SJCRH30 (cell line): ENCODE results near the gene EIPR1. TPM values are rescaled to one million over a fixed set of nuclear protein-coding genes. Genes with fewer than 3 reads are reported as not detected.

Source experiments
- DNase-seq, 2 experiments: peaks; one replicate each; pipeline ENCODE4 v3.0.0-alpha.2; 2015 to 2020
- H3K27ac ChIP-seq: fragments of 250-450 bp; sonication (Bioruptor Pico); 2 replicates; pipeline ENCODE4 v1.5.1; 2020; ENCODE audit warnings: mild to moderate bottlenecking, moderate library complexity
- H3K27me3 ChIP-seq: fragments of 250-450 bp; sonication (Bioruptor Pico); 2 replicates; pipeline ENCODE4 v1.5.1; 2020; ENCODE audit warnings: mild to moderate bottlenecking, moderate library complexity
- H3K36me3 ChIP-seq: fragments of 250-450 bp; sonication (Bioruptor Pico); 2 replicates; pipeline ENCODE4 v1.5.1; 2020; ENCODE audit warnings: mild to moderate bottlenecking, moderate library complexity
- H3K4me1 ChIP-seq: fragments of 250-450 bp; sonication (Bioruptor Pico); 2 replicates; pipeline ENCODE4 v1.5.1; 2020; ENCODE audit warnings: mild to moderate bottlenecking, moderate library complexity
- H3K4me3 ChIP-seq: fragments of 250-450 bp; sonication (Bioruptor Pico); 2 replicates; pipeline ENCODE4 v1.5.1; 2020; ENCODE audit warnings: mild to moderate bottlenecking, moderate library complexity
- H3K9me3 ChIP-seq: fragments of 250-450 bp; sonication (Bioruptor Pico); replicated peaks from 2 replicates; pipeline ENCODE4 v1.5.1; 2020; ENCODE audit warnings: mild to moderate bottlenecking, moderate library complexity
- total RNA-seq: library from RNA; depleted of rRNA; stranded (reverse); fragments of >200 nt; shearing (Covaris generic); gene quantifications from 2 replicates; pipeline ENCODE4 v1.2.3, GENCODE V29; 2014

EIPR1 gene
- total RNA-seq, 1 experiment from 2014 or later: 29.0 TPM

- H3K27ac ChIP-seq: no peak overlapping the region
- no peak overlapping the region for H3K4me3 ChIP-seq
- peaks cover 5% of the 10 kb centered on the region; the same call in 1 of the 2 replicates for H3K36me3 ChIP-seq
- H3K4me1 ChIP-seq: no peaks in the 10 kb centered on the region
- no peak for DNase-seq
- no peaks in the 10 kb centered on the region for H3K27me3 ChIP-seq
- peaks cover 4% of the 10 kb centered on the region; the same call in 1 of the 2 replicates for H3K9me3 ChIP-seq
These were observed 128.7 kb downstream of the EIPR1 start for GRCh38 chr2:3248754-3249475.

GRCh38 chr2:3246928-3247714 lies 130.5 kb downstream of the EIPR1 start:
- Histone ChIP-seq H3K9me3 (peaks cover 4% of the 10 kb centered on the region; the same call in 1 of the 2 replicates), H3K4me3 (no peak overlapping the region), H3K27me3 (no peaks in the 10 kb centered on the region), H3K27ac (no peak overlapping the region), H3K36me3 (peaks cover 5% of the 10 kb centered on the region; the same call in 1 of the 2 replicates), H3K4me1 (no peaks in the 10 kb centered on the region)
- DNase-seq: no peak

GRCh38 chr2:3246406-3246805 lies 131.2 kb downstream of the EIPR1 start:
- Histone ChIP-seq H3K4me1 (no peaks in the 10 kb centered on the region), H3K9me3 (peaks cover 4% of the 10 kb centered on the region; the same call in 1 of the 2 replicates), H3K27ac (no peak overlapping the region), H3K27me3 (no peaks in the 10 kb centered on the region), H3K36me3 (peaks cover 5% of the 10 kb centered on the region; the same call in 1 of the 2 replicates), H3K4me3 (no peak overlapping the region)
- DNase-seq: no peak

- DNase-seq: no peak
- Histone ChIP-seq H3K4me1 (no peaks in the 10 kb centered on the region), H3K27ac (no peak overlapping the region), H3K4me3 (no peak overlapping the region), H3K27me3 (no peaks in the 10 kb centered on the region), H3K36me3 (peaks cover 5% of the 10 kb centered on the region; the same call in 1 of the 2 replicates), H3K9me3 (peaks cover 4% of the 10 kb centered on the region; the same call in 1 of the 2 replicates)
These were observed 133.1 kb downstream of the EIPR1 start for GRCh38 chr2:3244486-3244885.

- Histone ChIP-seq H3K27me3 (no peaks in the 10 kb centered on the region), H3K36me3 (peaks cover 5% of the 10 kb centered on the region; the same call in 1 of the 2 replicates), H3K4me1 (no peaks in the 10 kb centered on the region), H3K9me3 (peaks cover 2% of the 10 kb centered on the region; the same call in 1 of the 2 replicates), H3K4me3 (no peak overlapping the region), H3K27ac (no peak overlapping the region)
- DNase-seq: no peak
These were observed 133.8 kb downstream of the EIPR1 start for GRCh38 chr2:3243804-3244203.

GRCh38 chr2:3242747-3243369 lies 134.8 kb downstream of the EIPR1 start:
- H3K27ac ChIP-seq: no peak overlapping the region
- DNase-seq: no peak
- H3K9me3 ChIP-seq: no peaks in the 10 kb centered on the region
- H3K4me1 ChIP-seq: no peaks in the 10 kb centered on the region
- H3K4me3 ChIP-seq: no peak overlapping the region
- H3K27me3 ChIP-seq: no peaks in the 10 kb centered on the region
- no peaks in the 10 kb centered on the region for H3K36me3 ChIP-seq

- Histone ChIP-seq H3K4me3 (no peak overlapping the region), H3K4me1 (no peaks in the 10 kb centered on the region), H3K9me3 (no peaks in the 10 kb centered on the region), H3K36me3 (no peaks in the 10 kb centered on the region), H3K27me3 (no peaks in the 10 kb centered on the region), H3K27ac (no peak overlapping the region)
- no peak for DNase-seq
These were observed 135.5 kb downstream of the EIPR1 start for GRCh38 chr2:3241971-3242746.

- Histone ChIP-seq H3K36me3 (no peaks in the 10 kb centered on the region), H3K27me3 (no peaks in the 10 kb centered on the region), H3K4me3 (no peak overlapping the region), H3K27ac (no peak overlapping the region), H3K4me1 (no peaks in the 10 kb centered on the region), H3K9me3 (no peaks in the 10 kb centered on the region)
- no peak for DNase-seq
These were observed 138.4 kb downstream of the EIPR1 start for GRCh38 chr2:3238951-3239841.

- DNase-seq: no peak
- no peak overlapping the region for H3K4me3 ChIP-seq
- H3K27ac ChIP-seq: no peak overlapping the region
- H3K36me3 ChIP-seq: no peaks in the 10 kb centered on the region
- H3K27me3 ChIP-seq: no peaks in the 10 kb centered on the region
- H3K9me3 ChIP-seq: no peaks in the 10 kb centered on the region
- no peaks in the 10 kb centered on the region for H3K4me1 ChIP-seq
These were observed 141.1 kb downstream of the EIPR1 start for GRCh38 chr2:3236300-3237045.

- DNase-seq: no peak
- no peak overlapping the region for H3K27ac ChIP-seq
- H3K27me3 ChIP-seq: no peaks in the 10 kb centered on the region
These were observed 143.7 kb downstream of the EIPR1 start for GRCh38 chr2:3233877-3234276.

GRCh38 chr2:3229221-3229620 lies 148.4 kb downstream of the EIPR1 start:
- Histone ChIP-seq H3K27ac (no peak overlapping the region), H3K9me3 (no peaks in the 10 kb centered on the region; the same call in 1 of the 2 replicates), H3K4me1 (no peaks in the 10 kb centered on the region), H3K36me3 (no peaks in the 10 kb centered on the region), H3K4me3 (no peak overlapping the region), H3K27me3 (no peaks in the 10 kb centered on the region)
- DNase-seq: no peak

More at GRCh38 chr2:3233877-3234276, 143.7 kb downstream of the EIPR1 start:
- Histone ChIP-seq H3K9me3 (no peaks in the 10 kb centered on the region; the same call in 1 of the 2 replicates), H3K4me1 (no peaks in the 10 kb centered on the region), H3K4me3 (no peak overlapping the region), H3K36me3 (no peaks in the 10 kb centered on the region)

- Histone ChIP-seq H3K4me3 (no peak overlapping the region), H3K4me1 (no peaks in the 10 kb centered on the region), H3K9me3 (peaks cover 4% of the 10 kb centered on the region; the same call in 1 of the 2 replicates), H3K36me3 (no peaks in the 10 kb centered on the region), H3K27me3 (no peaks in the 10 kb centered on the region), H3K27ac (no peak overlapping the region)
- DNase-seq: no peak
These were observed 152.9 kb downstream of the EIPR1 start for GRCh38 chr2:3224681-3225080.
